ENCODE measurements around the gene MYMK.
A peak's percentile ranks its signal among the peaks of the same experiment; 100 is the strongest.

The MYMK gene

DNA sequence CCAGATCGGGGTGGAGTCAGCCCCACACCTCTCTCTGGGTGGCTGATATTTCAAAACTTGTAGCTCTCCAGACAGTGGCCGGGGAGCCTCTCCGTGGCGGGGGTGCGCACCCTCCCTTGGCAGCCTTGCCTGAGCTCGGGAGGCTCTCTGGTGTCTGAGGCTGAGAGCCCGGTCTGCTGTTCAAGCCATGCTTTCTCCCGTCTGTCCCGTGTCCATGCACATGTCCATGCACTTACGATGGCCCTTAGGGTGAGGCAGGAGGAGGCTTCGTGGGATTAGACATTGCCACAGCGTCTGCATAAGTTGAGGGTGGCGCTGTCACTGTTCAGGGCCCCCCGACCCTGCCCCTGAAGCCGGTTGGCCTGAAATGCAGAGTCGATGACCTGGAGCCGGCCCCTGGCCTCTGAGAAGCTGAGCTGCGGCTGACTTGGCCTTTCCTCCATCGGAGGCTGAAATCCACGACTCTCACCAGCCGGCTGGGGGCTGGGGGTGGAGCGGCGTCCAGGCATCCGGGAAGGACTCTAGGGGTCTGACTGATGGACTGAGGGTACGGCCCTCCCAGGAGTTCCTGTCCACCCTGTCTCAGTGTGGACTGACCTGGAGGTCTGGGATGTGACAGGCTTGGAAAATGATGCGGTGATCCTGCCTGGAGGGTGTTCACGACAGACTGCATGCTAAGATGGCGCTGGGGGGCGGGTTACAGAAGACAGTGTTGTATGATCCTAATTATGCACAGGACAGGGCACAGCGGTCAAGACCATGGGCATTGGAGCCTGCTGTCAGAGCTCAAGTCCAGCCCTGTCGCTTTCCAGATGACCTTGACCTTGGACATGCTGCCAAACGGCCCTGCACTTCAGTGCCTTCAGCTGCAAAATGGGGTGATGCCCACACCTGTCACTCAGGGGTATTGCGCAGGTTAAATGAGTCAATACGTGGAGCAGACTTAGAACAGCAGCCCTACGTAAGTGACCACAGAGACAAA is 27.6 kb downstream of the MYMK start:
- DNase-seq: no peak

DNA sequence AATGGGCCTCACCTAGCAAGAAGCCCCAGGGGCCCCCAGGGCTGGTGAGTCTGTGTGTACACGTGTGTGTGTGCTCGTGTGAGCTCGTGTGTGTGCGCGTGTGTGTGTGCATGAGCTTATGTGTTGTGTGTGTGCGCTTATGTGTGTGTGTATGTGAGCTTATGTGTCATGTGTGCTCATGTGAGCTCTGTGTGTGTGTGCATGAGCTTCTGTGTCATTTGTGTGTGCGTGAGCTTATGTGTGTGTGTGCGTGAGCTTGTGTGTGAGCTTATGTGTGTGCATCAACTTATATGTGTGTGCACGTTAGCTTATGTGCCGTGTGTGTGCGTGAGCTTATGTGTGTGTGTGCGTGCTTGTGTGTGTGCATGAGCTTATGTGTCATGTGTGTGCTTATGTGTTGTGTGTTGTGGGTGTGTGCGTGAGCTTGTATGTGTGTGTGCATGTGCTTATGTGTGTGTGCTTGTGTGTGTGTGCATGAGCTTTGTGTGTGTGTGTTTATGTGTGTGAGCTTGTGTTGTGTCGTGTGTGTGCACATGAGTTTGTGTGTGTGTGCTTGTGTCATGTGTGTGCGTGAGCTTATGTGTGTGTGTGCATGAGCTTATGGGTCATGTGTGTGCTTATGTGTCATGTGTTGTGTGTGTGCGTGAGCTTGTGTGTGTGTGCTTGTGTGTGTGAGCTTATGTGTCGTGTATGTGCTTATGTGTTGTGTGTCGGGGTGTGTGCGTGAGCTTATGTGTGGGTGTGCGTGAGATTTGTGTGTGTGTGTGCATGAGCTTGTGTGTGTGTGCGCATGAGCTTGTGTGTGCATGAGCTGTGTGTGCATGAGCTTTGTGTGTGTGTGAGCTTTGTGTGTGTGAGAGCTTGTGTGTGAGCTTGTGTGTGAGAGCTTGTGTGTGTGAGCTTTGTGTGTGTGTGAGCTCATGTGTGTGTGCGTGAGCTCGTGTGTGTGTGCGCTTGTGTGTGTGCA is 29.1 kb downstream of the MYMK start:
- DNase-seq: no peak

DNA sequence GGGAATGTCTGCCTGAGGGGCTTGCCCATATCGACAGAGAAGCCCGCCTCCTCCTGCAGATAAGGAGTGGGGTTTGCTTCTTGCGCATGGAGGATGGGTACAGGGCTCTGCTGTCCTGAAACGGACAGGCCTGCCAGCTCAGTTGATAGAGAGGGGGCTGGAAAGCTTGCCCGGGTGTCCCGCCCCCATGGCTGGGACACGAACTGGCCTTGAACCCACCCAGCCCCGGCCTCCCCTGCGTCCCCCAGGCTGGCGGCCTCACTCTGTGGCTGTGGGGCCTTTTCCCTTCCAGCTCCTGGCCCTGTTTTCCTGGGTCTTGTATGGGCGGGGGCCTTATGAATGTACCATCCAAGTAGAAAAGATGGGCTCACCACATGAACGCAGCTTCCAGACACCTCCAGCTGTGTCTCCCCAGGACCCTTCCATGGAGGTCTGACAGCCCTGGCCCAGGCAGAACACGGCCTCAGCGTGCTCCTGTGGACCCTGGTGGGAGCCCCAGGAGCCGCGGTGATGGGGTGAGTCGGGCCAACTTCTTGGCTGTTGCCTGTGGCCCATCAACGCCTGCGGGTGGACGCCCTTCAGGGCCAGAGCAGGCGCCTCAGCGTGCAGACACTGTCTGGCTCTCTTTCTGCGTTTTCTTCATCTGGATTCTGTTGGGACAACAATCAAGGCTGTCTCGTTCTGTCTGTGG is 30.0 kb downstream of the MYMK start:
- DNase-seq: no peak

DNA sequence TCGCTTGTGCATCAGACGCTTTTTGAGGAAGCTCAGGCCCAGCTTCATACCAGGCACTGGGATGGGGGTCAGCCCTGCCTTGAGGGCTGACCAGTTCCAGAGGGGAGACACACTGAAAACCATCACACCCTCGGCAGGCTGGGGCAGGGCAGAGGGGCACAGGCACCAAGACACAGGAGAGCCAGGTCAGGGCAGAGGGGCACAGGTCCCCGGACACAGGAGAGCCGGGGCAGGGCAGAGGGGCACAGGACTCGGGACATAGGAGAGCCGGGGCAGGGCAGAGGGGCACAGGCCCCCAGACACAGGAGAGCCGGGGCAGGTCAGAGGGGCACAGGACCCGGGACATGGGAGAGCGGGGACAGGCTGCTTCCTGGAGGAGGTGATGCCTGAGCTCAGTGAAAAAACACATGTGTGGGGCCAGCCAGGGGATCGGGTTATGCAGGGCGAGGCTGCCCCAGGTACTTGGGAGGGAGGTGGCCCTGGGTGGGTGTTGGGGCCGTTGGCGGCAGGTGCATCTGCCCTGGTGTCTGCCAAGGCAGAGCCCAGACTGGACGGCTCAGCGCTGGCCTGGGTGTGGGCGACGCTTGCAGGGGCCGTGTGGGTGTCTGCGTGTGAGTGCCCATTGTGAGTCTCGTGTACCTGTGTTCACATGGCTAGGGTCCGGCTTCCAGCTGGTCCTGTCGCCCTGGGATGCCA is 30.8 kb downstream of the MYMK start:
- DNase-seq: no peak

DNA sequence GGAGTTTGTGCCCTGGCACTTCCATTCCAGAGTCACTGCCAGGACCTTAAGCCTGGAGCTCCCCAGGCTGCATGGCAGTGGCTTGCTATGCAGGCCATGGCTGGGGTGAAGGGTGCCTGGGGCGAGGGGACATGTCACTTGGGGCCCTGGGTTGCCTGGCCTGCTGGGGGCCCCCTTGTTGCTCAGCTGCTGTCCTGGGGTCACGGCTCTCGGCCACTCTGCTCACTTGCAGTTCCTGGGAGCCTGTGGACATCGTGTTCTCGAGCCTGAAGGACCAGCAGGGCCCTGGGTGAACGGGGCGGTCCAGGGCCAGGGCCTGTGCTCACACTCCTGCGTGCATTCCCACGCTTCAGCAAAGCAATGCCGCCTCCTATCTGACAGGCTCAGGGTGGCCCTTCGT is 31.3 kb downstream of the MYMK start:
- no peak for DNase-seq

DNA sequence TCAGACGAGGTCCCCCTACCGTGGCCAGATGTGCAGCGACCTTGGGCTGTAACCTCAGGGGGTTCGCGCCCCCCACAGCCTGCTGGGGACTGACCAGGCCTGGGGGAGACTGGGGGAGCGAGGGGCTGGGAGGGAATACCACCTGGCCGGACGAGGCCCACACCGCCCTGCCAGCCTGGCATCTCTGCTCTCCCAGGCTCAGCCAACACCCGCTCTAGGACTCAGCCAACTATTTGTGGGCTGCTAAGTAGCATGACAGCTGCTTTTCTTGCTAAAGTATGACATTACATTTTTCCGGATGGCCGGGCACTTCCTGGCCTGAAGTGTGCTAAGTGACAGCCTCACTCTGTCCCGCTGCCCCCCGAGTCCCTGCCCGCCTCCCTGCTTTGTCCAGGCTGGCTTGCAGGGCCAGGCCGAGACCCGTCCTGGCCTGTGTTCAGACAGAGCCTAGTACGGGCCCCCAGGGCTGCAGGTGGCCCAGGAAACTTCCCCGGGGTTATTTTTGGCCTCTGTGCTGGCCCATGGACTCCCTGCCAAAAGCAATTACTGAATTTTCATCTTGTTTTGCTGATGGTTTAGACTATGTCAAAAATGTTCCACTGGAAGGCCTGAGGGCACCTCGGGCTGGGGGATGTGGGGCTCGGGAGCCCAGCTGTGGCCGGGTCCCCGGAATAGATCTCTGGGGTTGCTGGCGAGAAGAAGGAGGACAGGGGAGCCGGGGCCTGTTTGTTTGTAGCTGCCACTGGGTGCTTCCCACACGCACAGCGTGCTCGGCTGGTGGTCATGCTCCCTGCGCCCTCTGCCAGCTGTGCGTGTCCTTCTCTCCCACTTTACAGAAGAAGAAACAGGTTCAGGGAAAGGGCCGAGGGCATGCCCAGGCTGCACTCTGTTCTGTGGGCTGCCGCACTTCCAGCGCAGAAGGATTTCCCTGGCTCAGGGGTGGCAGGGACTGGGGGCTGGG is 32.4 kb downstream of the MYMK start:
- DNase-seq: no peak

DNA sequence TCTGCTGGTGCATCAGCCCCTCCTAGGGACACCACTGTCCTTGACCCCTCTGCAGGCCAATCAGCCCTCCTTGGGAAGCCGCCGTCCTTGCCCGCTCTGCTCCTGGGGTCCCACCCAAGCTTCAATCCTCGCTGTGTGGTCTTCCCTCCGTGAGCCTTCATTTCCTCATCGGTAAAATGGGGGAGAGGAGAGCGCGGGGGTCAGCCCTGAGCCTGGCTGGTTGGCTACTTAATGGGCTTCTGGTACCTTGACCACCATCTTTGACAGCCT is 33.2 kb downstream of the MYMK start:
- DNase-seq: no peak

DNA sequence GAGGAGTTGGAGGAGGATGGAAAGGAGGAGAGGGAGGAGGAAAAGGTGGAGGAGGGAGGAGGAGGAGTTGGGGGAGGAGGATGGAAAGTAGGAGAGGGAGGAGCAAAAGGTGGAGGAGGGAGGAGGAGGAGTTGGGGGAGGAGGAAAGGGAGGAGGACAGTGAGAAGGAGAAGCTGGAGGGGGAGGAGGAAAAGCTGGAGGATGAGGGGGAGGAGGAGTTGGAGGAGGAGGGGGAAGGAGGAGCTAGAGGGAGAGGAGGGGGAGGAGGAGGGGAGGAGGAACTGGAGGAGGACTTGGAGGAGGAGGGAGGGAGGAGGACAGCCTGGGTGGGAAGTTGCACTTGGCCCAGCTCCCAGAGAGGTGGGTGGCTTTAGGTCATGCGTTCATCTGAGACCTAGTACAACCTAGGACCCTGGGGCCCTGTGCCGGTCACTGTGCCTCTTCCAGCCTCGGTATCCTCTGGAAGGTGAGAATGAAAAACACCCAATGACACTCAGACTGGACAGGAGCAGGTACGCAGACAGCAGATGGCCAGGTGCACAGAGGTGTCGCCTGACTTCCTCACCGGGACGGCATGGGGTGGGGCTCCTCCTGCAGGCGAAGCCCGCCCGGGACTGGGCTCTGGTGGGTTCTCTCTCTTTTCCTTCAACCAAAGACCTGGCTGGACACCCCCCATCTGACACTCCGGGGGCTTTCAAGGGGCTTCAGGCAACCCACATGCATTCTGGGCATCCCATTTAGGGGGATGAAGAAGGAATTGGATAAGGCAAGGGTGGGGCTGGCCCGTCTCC is 33.7 kb downstream of the MYMK start:
- no peak for DNase-seq

DNA sequence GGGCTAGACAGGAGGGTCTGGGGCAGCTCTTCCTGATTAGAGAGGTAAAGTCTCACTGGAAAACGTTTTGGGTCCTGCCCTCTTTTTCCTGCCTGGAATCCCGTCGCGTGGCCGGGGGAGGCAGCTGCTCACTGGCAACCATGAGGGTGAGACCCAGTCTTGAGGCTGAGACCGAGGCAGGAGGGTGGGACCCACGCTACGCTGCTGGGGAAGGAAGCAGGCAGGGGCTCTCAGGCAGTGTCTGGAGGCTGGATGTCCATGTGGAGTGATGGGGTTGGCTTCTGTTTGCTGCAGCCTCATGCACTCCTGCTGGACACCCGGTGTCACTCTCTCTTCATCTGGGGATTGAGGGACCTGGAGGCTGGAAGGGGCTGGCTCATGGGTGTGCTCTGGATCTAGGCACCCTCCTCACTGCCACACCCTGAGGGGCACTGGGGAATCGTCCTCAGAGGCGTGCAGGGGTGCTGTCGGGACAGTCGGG is 34.5 kb downstream of the MYMK start:
- no peak for DNase-seq

DNA sequence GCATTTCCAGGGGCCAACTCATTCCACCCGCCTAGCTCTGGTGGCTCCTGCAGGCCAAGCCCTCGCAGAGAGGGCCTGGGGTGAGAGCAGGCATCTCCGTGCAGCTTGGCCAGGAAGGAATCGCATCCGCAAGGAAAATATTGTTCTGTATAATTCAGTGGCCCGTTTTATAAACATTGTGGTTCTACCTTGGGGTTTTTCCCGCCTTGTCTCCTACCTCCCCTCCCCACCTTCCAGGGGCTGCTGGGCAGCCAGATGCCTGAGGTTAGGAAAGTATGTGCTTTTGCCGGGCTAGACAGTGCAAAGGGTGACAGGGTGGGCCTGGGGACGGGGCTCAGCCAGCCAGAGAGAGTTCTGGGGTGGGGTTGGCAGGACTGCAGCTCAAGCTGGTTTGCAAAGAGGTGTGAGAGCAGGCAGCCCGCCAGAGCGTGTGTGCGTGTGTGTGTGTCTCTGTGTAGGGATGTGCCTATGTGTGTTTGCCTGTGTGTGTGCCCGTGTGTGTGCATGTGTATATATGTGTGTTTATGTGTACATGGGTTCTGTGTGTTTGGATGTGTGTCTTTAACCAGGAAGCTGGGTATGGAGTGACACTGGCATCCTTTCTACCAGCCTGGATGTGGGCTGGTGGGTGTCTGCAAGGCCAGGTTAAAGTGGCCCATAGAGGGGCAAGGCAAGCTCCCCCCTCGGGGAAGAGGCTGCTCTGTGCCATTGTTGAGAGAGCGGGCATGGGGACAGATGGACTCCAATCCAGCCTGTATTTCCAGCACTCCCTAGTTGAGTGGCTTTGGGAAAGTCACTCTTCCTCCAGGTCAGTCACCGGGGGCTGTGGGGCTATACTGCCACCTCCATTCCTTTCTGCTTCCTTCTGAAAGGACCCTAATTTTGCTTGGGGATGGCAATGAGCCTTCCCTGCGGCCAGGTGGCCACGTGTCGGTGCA is 35.2 kb downstream of the MYMK start:
- no peak for DNase-seq

DNA sequence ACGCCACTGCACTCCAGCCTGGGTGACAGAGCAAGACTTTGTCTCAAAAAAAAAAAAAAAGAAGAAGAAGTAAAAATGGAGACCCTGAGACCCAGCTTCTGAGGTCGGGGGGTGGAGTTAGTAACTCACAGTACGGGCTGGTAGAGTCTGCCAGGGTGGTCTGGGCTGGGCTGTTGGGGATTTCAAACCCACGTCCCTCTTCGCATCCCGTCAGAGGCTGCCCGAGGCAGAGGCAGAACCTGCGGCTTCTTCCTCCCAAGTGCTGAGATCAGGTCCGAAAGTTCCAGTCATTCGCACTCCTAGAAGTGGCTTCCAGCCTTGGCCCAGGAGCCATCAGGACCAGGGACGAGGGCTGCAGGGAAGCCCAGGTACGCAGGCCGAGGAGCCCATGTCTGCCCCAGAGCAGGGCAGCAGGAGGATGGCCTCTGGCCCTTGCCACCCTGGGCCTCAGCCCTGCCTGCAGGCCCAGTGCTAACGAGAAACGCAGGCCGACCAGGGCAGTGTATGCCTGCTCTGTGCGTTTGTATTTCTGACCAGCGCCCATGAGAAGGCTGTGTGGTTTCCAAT is 36.0 kb downstream of the MYMK start:
- no peak for DNase-seq

DNA sequence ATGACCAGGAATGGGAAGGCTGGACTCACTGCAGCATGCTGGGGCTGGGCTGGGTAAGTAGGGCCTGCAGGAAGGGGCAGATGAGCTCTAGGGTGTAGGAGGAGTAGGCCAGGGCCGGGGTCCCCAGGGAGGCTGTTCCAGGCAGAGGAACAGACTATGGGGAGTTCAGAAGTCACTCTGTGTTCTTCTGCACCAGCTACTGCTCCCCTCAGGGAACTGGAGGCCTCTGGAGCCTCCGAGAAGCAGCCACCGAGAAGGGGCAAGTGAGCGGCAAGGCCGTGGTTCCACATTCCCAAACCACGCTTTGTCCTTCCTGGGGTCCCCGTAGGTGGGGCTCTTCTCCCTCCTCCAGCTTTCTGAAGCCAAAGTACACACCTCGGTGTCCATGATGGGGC is 37.4 kb downstream of the MYMK start:
- DNase-seq: no peak

DNA sequence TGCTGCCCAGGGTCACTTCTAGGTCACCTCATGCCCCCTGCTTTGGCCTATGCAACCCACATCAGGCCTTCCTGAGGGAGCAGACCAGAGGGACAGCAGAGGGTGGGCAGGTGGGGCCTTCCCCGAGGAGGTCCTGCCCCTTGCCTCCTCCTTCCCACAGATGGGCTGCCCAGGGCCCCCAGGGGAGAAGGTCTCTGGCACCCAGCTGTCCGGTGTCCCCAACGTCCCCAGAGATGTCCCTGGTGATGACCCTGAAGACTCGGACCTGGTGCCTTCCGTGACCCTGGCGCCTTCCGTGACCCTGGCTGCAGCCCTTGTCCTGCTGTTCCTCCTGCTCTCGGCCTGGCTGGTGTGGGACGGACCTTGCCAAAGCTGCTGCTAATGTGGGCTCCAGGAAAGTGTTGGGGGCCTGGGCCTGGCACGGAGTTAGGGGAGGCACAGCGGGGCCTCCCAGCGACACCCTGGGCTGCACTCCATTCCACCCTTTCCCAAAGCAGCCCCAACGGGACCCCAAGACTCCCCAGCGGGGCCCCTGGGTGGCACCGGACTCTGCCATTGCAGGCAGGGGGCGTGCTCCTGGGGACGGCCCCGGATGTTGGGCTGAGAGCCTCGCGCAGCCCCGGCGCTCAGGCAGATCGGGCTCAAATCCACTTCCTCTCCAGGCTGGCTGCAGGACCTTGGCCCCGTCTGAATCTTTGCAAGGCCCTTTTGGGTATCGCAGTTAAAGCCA is 39.1 kb downstream of the MYMK start:
- DNase-seq: no peak

DNA sequence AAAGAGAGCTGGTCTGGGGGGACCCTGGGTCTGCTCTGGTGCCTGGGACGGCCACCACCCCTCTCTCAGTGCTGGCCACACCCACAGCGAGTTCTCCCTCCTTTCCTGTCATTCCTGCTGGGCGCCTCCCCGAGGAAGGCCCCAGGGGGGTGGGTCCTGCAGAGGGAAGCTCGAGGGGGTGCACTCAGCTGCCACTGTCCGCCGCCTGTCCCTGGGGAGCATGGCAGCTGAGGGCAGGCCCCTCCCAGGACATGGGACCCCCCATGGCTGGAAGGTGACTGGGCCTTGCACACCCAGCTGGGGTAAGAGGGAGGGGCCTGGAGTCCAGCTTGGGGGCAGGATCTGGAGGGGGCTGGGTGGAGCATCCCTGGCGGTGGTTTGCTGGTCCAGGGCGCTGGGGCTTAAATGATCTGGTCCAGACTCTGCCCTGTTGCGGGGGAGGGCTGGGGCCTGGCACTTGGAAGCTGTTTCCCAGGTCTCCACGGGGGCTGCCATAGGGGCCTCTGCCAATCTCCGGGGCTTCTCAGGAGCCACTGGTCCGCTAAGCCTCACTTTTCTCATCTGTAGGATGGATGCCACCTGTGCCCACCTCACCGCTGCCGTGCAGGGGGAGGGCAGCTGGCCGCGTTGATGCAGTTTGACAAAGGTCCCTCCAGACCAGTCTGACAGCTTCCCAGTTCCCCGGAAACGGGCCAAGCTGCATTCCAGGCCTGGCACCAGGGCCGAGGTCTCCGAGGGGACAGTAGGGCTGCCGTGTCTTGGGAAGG is 39.9 kb downstream of the MYMK start:
- DNase-seq: peak; percentile 35

DNA sequence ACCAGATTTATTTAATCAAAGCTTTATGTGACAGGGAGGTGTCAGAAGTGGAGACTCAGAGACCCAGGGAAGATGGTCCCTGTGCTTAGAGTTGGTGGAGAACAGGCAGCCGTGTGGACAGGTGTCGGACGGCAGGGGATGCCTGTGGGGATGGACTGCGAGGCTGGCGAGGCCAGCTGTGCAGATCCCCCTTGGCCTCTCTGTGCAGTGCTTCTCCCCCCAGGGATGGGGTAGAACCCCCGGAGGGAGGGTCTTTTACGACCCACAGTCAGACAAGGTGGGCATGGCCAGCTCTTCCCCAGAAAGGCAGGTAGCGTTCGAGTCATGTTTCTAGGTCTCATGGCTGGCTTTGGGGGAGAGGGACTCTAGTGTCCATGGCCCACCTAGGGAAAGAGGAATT is 41.1 kb downstream of the MYMK start:
- no peak for DNase-seq

DNA sequence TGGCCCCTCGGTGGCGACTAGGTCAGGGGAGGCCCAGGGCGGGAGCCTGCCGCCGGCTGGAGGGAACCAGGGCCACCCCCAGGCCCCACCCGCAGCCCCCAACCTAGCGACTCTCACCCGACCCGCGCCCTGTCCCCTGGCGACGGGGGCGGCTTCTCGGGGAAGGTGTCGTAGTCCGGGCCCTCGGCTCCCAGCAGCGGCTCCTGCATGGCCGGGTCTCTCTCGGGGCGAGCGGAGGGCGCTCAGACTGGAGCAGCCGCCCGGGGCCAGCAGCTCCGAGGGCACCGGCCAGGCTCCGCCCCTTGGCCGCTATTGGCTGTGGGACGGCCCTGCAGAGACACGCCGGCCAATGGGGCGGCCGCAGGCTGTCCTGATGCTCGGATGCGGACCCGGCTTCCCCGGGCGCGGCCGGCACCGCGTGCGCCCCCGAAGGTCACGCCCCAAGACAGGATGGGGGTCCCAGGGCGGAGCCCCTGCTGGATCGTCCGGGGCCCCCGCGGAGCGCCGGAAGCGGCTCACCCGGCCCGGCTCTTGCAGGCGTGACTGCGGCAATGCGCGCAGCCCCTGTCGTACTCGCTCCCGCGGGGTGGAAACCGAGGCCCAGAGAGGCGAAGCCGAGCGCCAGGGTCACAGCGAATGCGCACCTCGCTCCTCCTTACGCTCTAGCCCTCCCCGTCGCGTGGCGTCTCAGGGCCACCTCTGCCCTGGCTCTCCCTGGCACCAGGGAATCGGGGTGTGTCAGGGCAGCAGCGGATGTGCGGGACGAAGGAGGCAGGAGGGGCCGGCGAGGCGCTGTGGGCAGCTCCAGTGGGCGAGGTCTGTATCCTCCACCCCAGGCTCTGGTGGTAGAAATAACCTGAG is 45.7 kb downstream of the MYMK start, which contains the start of gene SLC2A6:
Gene SLC2A6 (minus strand): TSS at position 249 of the 861 bp plus-strand sequence. CDS start 40 bp downstream, at position 209.
- DNase-seq: peak; percentile 82
